Measurements from ENCODE around the gene PSMA1.

DNA sequence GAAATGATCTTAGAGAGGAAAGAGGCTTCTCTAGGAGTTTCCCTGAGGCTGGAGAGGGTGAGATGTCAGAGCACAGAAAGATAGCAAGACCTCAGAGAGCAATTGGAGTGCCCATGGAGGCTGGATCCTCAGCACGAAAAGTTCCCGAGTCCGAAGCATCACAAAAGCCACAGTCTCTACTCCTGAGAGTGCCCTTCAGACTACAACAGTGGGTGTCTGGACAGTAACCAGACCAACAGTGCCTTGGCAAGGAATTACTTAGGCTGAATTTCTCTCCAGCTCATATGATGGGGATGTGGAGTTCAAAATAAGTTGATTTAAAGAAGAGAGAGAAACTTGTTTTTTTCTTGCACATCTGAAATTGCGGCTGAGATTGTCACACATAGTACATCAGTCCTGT lies 31.9 kb upstream of the PSMA1 start:
- TF ChIP-seq, protein P1, sequence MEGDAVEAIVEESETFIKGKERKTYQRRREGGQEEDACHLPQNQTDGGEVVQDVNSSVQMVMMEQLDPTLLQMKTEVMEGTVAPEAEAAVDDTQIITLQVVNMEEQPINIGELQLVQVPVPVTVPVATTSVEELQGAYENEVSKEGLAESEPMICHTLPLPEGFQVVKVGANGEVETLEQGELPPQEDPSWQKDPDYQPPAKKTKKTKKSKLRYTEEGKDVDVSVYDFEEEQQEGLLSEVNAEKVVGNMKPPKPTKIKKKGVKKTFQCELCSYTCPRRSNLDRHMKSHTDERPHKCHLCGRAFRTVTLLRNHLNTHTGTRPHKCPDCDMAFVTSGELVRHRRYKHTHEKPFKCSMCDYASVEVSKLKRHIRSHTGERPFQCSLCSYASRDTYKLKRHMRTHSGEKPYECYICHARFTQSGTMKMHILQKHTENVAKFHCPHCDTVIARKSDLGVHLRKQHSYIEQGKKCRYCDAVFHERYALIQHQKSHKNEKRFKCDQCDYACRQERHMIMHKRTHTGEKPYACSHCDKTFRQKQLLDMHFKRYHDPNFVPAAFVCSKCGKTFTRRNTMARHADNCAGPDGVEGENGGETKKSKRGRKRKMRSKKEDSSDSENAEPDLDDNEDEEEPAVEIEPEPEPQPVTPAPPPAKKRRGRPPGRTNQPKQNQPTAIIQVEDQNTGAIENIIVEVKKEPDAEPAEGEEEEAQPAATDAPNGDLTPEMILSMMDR (IDR thresholded peaks at IDR 0.05): no peak
- TF ChIP-seq POLR2A (IDR thresholded peaks at IDR 0.05): no peak
